SK-N-SH (cell line): ENCODE measurements around the gene PASK. TPM values are rescaled to one million over a fixed set of nuclear protein-coding genes. Genes with fewer than 3 reads are reported as not detected.

Experiments used
- CTCF ChIA-PET: fragments of 300-600, 350-600 bp; formaldehyde crosslinking; extraction: SDS; loops from one replicate; lab custom pipeline; 2021; lab: Yijun Ruan, JAX
- POLR2A ChIA-PET: fragments of 350-600 bp; sonication (Branson Sonifier 250); formaldehyde crosslinking; extraction: SDS; loops from one replicate; lab custom pipeline; 2020; ENCODE audit warnings: antibody characterized with exemption, inconsistent platforms; lab: Yijun Ruan, JAX
- DNase-seq: peaks from one replicate; pipeline ENCODE4 v3.0.0; 2012
- H2AFZ ChIP-seq: fragments of 200-600 bp; sonication (generic); 2 replicates; pipeline ENCODE4 v1.8.1; 2016; ENCODE audit warnings: antibody characterized with exemption, mild to moderate bottlenecking, low read depth
- H3F3A ChIP-seq: fragments of 200-600 bp; sonication (generic); replicated peaks from 2 replicates; pipeline ENCODE3; 2016; ENCODE audit warnings: antibody characterized with exemption, mild to moderate bottlenecking; ENCODE audit not compliant: insufficient read depth
- H3K27ac ChIP-seq, 2 experiments: fragments of 200-500 bp in 1 of 2; fragments of 200-600 bp in 1 of 2; sonication (Bioruptor generic) in 1 of 2; sonication (generic), shearing (Covaris generic) in 1 of 2; 2 replicates each; pipeline versions ENCODE4 v1.5.1 to v1.6.1; 2014 to 2016; ENCODE audit warnings: low read depth in 2 of 2, inconsistent platforms in 1 of 2, low read length in 1 of 2, mild to moderate bottlenecking in 1 of 2, mixed read lengths in 1 of 2
- H3K27me3 ChIP-seq: fragments of 200-600 bp; sonication (generic), shearing (Covaris generic); 2 replicates; pipeline ENCODE4 v1.6.1; 2016; ENCODE audit warnings: mixed run types; ENCODE audit not compliant: insufficient read depth
- H3K36me3 ChIP-seq, 2 experiments: fragments of 200-500 bp in 1 of 2; fragments of 200-600 bp in 1 of 2; sonication (Bioruptor generic) in 1 of 2; sonication (generic) in 1 of 2; replicated peaks in 1 of 2; 2 replicates each; pipeline versions ENCODE3 to v1.5.1; 2014 to 2016; ENCODE audit warnings: low read length in 1 of 2, mild to moderate bottlenecking in 1 of 2; ENCODE audit not compliant: insufficient read depth in 2 of 2, control insufficient read depth in 1 of 2
- H3K4me1 ChIP-seq, 2 experiments: fragments of 200-500 bp in 1 of 2; fragments of 200-600 bp in 1 of 2; sonication (Bioruptor generic) in 1 of 2; sonication (generic), shearing (Covaris generic) in 1 of 2; 2 replicates each; pipeline versions ENCODE4 v1.5.1 to v1.6.1; 2014 to 2016; ENCODE audit warnings: low read depth in 1 of 2, low read length in 1 of 2, mixed run types in 1 of 2; ENCODE audit not compliant: insufficient read depth in 2 of 2, control insufficient read depth in 1 of 2
- H3K4me2 ChIP-seq: fragments of 200-600 bp; sonication (generic), shearing (Covaris generic); 2 replicates; pipeline ENCODE4 v1.6.1; 2017; ENCODE audit warnings: mixed run types
- H3K4me3 ChIP-seq, 2 experiments: fragments of 200-500 bp in 1 of 2; fragments of 200-600 bp in 1 of 2; sonication (Bioruptor generic) in 1 of 2; sonication (generic), shearing (Covaris generic) in 1 of 2; 2 replicates each; pipeline versions ENCODE4 v1.5.1 to v1.8.1; 2014 to 2016; ENCODE audit warnings: low read depth in 2 of 2, inconsistent platforms in 1 of 2, low read length in 1 of 2, mild to moderate bottlenecking in 1 of 2, mixed read lengths in 1 of 2, moderate library complexity in 1 of 2
- H3K79me2 ChIP-seq: fragments of 200-600 bp; sonication (generic); 2 replicates; pipeline ENCODE4 v1.8.1; 2017; ENCODE audit warnings: mild to moderate bottlenecking; ENCODE audit not compliant: insufficient read depth
- H3K9ac ChIP-seq: fragments of 200-600 bp; sonication (generic); 2 replicates; pipeline ENCODE4 v1.6.1; 2017; ENCODE audit warnings: mixed run types
- H3K9me2 ChIP-seq: fragments of 200-600 bp; sonication (generic); 2 replicates; pipeline ENCODE4 v1.6.1; 2017; ENCODE audit warnings: mixed run types
- H3K9me3 ChIP-seq: fragments of 200-600 bp; sonication (generic); 2 replicates; pipeline ENCODE4 v1.6.1; 2017; ENCODE audit warnings: mixed run types, mild to moderate bottlenecking, moderate library complexity
- H4K20me1 ChIP-seq: fragments of 200-600 bp; sonication (generic); 2 replicates; pipeline ENCODE4 v1.6.1; 2017; ENCODE audit warnings: mild to moderate bottlenecking, mixed run types; ENCODE audit not compliant: insufficient read depth
- CHD2 ChIP-seq: fragments of 150-350 bp; IDR thresholded peaks from 2 replicates; pipeline ENCODE4 v1.6.1; 2018; ENCODE audit warnings: low read length; ENCODE audit not compliant: partially characterized antibody
- ELF1 ChIP-seq: IDR thresholded peaks from 2 replicates; pipeline ENCODE4 v1.4.0; 2012
- EZH2phosphoT487 ChIP-seq: fragments of 200-600 bp; sonication (generic); IDR thresholded peaks from 2 replicates; pipeline ENCODE4 v1.6.1; 2017; ENCODE audit warnings: low read depth, mixed run types, mild to moderate bottlenecking, antibody characterized with exemption, moderate library complexity, borderline replicate concordance
- FOXJ3 ChIP-seq: sonication (generic); formaldehyde crosslinking; IDR thresholded peaks from 2 replicates; pipeline ENCODE4 v1.5.1; 2020; ENCODE audit warnings: mild to moderate bottlenecking, missing genetic modification reagents
- FOXM1 ChIP-seq: IDR thresholded peaks from 2 replicates; pipeline ENCODE4 v1.4.0; 2012; ENCODE audit warnings: low read depth, mild to moderate bottlenecking
- MEF2A ChIP-seq: IDR thresholded peaks from 2 replicates; pipeline ENCODE4 v1.4.0; 2012; ENCODE audit warnings: low read depth, borderline replicate concordance
- MXI1 ChIP-seq: IDR thresholded peaks from 2 replicates; pipeline ENCODE4 v1.6.1; 2012; ENCODE audit warnings: mild to moderate bottlenecking, low read depth, low read length, improper control_type of control experiment
- NFIC ChIP-seq: IDR thresholded peaks from 2 replicates; pipeline ENCODE4 v1.4.0; 2012; ENCODE audit warnings: borderline replicate concordance
- NRF1 ChIP-seq: IDR thresholded peaks from 2 replicates; pipeline ENCODE4 v1.6.1; 2012; ENCODE audit warnings: low read depth, mild to moderate bottlenecking, low read length
- POLR2AphosphoS5 ChIP-seq: IDR thresholded peaks from 2 replicates; pipeline ENCODE4 v1.6.1; 2012; ENCODE audit warnings: low read depth, low read length
- RFX5 ChIP-seq: IDR thresholded peaks from 2 replicates; pipeline ENCODE4 v1.6.1; 2012; ENCODE audit warnings: mild to moderate bottlenecking, improper control_type of control experiment, low read length
- SIN3A ChIP-seq: IDR thresholded peaks from 2 replicates; pipeline ENCODE4 v1.6.1; 2012; ENCODE audit warnings: low read depth, mild to moderate bottlenecking, low read length, moderate library complexity, borderline replicate concordance
- SMC3 ChIP-seq: IDR thresholded peaks from 2 replicates; pipeline ENCODE4 v1.6.1; 2012; ENCODE audit warnings: low read depth, low read length, improper control_type of control experiment
- TAF1 ChIP-seq: IDR thresholded peaks from 2 replicates; pipeline ENCODE4 v1.6.1; 2012; ENCODE audit warnings: low read depth, mild to moderate bottlenecking, low read length, moderate library complexity, borderline replicate concordance
- WGBS: methylation state at CpG from one replicate; pipeline ENCODE4 v1.1.6; 2017; ENCODE audit warnings: low lambda C conversion rate; 5-methylcytosine and 5-hydroxymethylcytosine counted together
- polyA plus RNA-seq, 3 experiments: library from polyadenylated mRNA; depleted of rRNA; stranded (reverse); fragments of >200 nt; gene quantifications; 2 replicates each; pipeline ENCODE4 v1.2.3, GENCODE V29; 2012
- TF ChIP-seq, protein P1 (sequence below): IDR thresholded peaks from 2 replicates; pipeline ENCODE4 v1.6.1; 2012; ENCODE audit warnings: mild to moderate bottlenecking, low read depth, low read length, moderate library complexity
- TF ChIP-seq, protein P2 (sequence below): IDR thresholded peaks from 2 replicates; pipeline ENCODE4; 2012
- TF ChIP-seq, protein P3 (sequence below): IDR thresholded peaks from 2 replicates; pipeline ENCODE4 v1.4.0; 2012; ENCODE audit warnings: low read depth, borderline replicate concordance
- TF ChIP-seq, protein P4 (sequence below): fragments of 150-350 bp; IDR thresholded peaks from 2 replicates; pipeline ENCODE4 v1.6.1; 2017; ENCODE audit warnings: antibody characterized with exemption, low read length, low read depth, borderline replicate concordance

Gene PASK
- polyA plus RNA-seq, 1 of the 3 experiments (the other 2 are of a cell fraction): 6.3 TPM

DNA sequence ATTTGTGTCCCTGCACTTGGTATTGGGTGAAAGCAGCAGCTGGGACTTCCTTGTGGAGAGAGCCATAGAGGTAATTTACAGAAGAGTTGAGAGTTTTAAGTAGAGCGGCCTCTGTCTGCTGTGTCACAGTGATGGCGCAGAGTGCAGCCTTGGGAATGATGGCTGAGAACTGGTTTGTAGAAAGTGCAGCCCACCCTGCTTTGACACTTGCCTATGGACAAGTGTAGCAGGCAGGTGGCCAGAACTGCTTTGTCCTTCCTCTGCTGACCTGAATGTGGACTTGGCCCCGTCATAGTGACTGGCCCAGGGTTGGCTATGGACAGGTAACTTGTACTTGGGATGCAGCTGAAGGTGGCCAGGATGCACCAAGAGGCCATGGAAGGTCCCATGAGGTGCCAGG, 32.9 kb upstream of the PASK start:
- CTCF ChIA-PET: no interaction called here
- no peaks in the 10 kb centered on the region for H3K9me2 ChIP-seq
- no peaks in the 10 kb centered on the region for H3K27me3 ChIP-seq
- H3F3A ChIP-seq: no peaks in the 10 kb centered on the region
- no peak for TF ChIP-seq TAF1
- no peak for TF ChIP-seq EZH2phosphoT487
- no peak for TF ChIP-seq SMC3
- no peak for TF ChIP-seq MEF2A
- no peak for TF ChIP-seq FOXJ3 (CRISPR knock-in tag)
- TF ChIP-seq, protein P1, sequence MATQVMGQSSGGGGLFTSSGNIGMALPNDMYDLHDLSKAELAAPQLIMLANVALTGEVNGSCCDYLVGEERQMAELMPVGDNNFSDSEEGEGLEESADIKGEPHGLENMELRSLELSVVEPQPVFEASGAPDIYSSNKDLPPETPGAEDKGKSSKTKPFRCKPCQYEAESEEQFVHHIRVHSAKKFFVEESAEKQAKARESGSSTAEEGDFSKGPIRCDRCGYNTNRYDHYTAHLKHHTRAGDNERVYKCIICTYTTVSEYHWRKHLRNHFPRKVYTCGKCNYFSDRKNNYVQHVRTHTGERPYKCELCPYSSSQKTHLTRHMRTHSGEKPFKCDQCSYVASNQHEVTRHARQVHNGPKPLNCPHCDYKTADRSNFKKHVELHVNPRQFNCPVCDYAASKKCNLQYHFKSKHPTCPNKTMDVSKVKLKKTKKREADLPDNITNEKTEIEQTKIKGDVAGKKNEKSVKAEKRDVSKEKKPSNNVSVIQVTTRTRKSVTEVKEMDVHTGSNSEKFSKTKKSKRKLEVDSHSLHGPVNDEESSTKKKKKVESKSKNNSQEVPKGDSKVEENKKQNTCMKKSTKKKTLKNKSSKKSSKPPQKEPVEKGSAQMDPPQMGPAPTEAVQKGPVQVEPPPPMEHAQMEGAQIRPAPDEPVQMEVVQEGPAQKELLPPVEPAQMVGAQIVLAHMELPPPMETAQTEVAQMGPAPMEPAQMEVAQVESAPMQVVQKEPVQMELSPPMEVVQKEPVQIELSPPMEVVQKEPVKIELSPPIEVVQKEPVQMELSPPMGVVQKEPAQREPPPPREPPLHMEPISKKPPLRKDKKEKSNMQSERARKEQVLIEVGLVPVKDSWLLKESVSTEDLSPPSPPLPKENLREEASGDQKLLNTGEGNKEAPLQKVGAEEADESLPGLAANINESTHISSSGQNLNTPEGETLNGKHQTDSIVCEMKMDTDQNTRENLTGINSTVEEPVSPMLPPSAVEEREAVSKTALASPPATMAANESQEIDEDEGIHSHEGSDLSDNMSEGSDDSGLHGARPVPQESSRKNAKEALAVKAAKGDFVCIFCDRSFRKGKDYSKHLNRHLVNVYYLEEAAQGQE: no peak
- TF ChIP-seq MXI1: no peak
- no peak for TF ChIP-seq NFIC
- no peak for TF ChIP-seq CHD2
- TF ChIP-seq, protein P2, sequence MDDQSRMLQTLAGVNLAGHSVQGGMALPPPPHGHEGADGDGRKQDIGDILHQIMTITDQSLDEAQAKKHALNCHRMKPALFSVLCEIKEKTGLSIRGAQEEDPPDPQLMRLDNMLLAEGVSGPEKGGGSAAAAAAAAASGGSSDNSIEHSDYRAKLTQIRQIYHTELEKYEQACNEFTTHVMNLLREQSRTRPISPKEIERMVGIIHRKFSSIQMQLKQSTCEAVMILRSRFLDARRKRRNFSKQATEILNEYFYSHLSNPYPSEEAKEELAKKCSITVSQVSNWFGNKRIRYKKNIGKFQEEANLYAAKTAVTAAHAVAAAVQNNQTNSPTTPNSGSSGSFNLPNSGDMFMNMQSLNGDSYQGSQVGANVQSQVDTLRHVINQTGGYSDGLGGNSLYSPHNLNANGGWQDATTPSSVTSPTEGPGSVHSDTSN: no peak
- TF ChIP-seq, all 33 proteins: peak for 0
- POLR2A ChIA-PET: no interaction called here
- Histone ChIP-seq H3K79me2 (no peaks in the 10 kb centered on the region), H3K4me3 (no peak overlapping the region), H3K4me1 (peaks cover 0 to 5% of the 10 kb centered on the region in 2 experiments; a peak in 1 of 4 replicates), H3K9me3 (no peaks in the 10 kb centered on the region), H3K4me2 (no peak overlapping the region), H2AFZ (no peak overlapping the region), H3K36me3 (peaks cover 0 to 6% of the 10 kb centered on the region in 2 experiments), H3K9ac (no peak overlapping the region), H3K27ac (no peak overlapping the region), H4K20me1 (no peaks in the 10 kb centered on the region)
- 89% methylated on average over 2 of the region's 3 CpGs for WGBS
- DNase-seq: no peak

DNA sequence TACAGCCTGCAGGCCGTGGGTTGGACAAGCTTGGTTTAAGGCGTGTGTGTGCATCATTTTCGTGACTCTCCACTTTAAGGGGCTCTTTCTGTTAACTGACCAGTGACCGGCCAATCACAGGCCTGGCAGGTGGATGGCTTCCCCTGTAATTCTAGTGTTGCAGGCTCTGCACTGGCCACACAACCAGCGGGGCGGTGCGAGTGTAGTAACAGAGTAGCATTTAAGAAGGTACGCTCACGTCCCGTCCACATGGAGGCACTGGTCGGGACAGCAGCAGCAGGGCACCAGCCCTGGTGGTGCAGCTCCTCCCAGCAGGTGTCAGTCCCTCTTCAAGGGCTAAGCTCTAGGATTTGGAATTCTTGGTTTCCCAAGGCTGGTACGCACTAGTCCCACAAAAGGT, 31.2 kb upstream of the PASK start:
- Histone ChIP-seq H3K36me3 (peaks cover 3 to 6% of the 10 kb centered on the region in 2 experiments), H3K4me3 (no peak overlapping the region)
- TF ChIP-seq SIN3A (no peak), FOXM1 (no peak), MEF2A (no peak), EZH2phosphoT487 (no peak), RFX5 (no peak), NFIC (no peak), NRF1 (no peak), POLR2AphosphoS5 (no peak), ELF1 (no peak), MXI1 (no peak)
- TF ChIP-seq, protein P3, sequence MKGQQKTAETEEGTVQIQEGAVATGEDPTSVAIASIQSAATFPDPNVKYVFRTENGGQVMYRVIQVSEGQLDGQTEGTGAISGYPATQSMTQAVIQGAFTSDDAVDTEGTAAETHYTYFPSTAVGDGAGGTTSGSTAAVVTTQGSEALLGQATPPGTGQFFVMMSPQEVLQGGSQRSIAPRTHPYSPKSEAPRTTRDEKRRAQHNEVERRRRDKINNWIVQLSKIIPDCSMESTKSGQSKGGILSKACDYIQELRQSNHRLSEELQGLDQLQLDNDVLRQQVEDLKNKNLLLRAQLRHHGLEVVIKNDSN: no peak
- TF ChIP-seq, protein P4, sequence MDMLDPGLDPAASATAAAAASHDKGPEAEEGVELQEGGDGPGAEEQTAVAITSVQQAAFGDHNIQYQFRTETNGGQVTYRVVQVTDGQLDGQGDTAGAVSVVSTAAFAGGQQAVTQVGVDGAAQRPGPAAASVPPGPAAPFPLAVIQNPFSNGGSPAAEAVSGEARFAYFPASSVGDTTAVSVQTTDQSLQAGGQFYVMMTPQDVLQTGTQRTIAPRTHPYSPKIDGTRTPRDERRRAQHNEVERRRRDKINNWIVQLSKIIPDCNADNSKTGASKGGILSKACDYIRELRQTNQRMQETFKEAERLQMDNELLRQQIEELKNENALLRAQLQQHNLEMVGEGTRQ: no peak
- TF ChIP-seq, all 33 proteins: peak for 0
- no peaks in the 10 kb centered on the region for H3F3A ChIP-seq
- no peaks in the 10 kb centered on the region for H3K9me3 ChIP-seq
- no peaks in the 10 kb centered on the region for H3K9me2 ChIP-seq
- ChIA-PET CTCF (no interaction called here), POLR2A (interaction anchor here (0.6 kb wide), 1 partner anchor 30 kb away, joined by 3 read pairs; no protein-coding TSS in a partner anchor)
- H2AFZ ChIP-seq: no peak overlapping the region
- no peak overlapping the region for H3K9ac ChIP-seq
- H4K20me1 ChIP-seq: no peaks in the 10 kb centered on the region
- H3K27me3 ChIP-seq: no peaks in the 10 kb centered on the region
- no peak for DNase-seq
- 98% methylated on average over 7 of the region's 12 CpGs for WGBS
- H3K4me1 ChIP-seq: peaks cover 0 to 5% of the 10 kb centered on the region in 2 experiments; a peak in 1 of 4 replicates
- no peak overlapping the region for H3K27ac ChIP-seq
- H3K79me2 ChIP-seq: no peaks in the 10 kb centered on the region
- no peak overlapping the region for H3K4me2 ChIP-seq
